ENCODE data around the gene USP17L30.
"Not testable (repeated sequence)": the region's sequence is repeated elsewhere in the genome, so short reads cannot be mapped to it uniquely, and the experiment has no call there.

The USP17L30 gene

GRCh38 chr4:9362829-9363228, at the start of gene USP17L30:
Gene USP17L30, plus strand, starts transcription at chr4:9363129. Its CDS starts 0 bp downstream, at chr4:9363129.
- DNase-seq, result not testable (repeated sequence)

GRCh38 chr4:9324191-9324590, 38.7 kb upstream of the USP17L30 start:
- DNase-seq; in situ Hi-C loops (cut with MboI; ENCODE audit: low pct_unique_long_range_greater_than_20kb, low sequenced_read_pairs): not testable (repeated sequence)

More at GRCh38 chr4:9362829-9363228, at the start of gene USP17L30:
- in situ Hi-C loops (cut with MboI; ENCODE audit: low pct_unique_long_range_greater_than_20kb, low sequenced_read_pairs), result not testable (repeated sequence)

GRCh38 chr4:9324865-9325264, 38.1 kb upstream of the USP17L30 start, which contains the start of gene USP17L24:
Gene USP17L24, plus strand, starts transcription at chr4:9325165. Its CDS starts 0 bp downstream, at chr4:9325165.
- in situ Hi-C loops (cut with MboI; ENCODE audit: low pct_unique_long_range_greater_than_20kb, low sequenced_read_pairs); DNase-seq: not testable (repeated sequence)

- DNase-seq; in situ Hi-C loops (cut with MboI; ENCODE audit: low pct_unique_long_range_greater_than_20kb, low sequenced_read_pairs): not testable (repeated sequence)
Measured at GRCh38 chr4:9329611-9330010, 33.3 kb upstream of the USP17L30 start, which contains the start of gene USP17L25. Gene USP17L25, plus strand, starts transcription at chr4:9329911. Its CDS starts 0 bp downstream, at chr4:9329911.

- DNase-seq; in situ Hi-C loops (cut with MboI; ENCODE audit: low pct_unique_long_range_greater_than_20kb, low sequenced_read_pairs): not testable (repeated sequence)
Measured at GRCh38 chr4:9334358-9334757, 28.6 kb upstream of the USP17L30 start, which contains the start of gene USP17L26. Gene USP17L26, plus strand, starts transcription at chr4:9334658. Its CDS starts 0 bp downstream, at chr4:9334658.

- in situ Hi-C loops (cut with MboI; ENCODE audit: low pct_unique_long_range_greater_than_20kb, low sequenced_read_pairs); DNase-seq: not testable (repeated sequence)
Measured at GRCh38 chr4:9339103-9339502, 23.8 kb upstream of the USP17L30 start, which contains the start of gene USP17L5. Gene USP17L5, plus strand, starts transcription at chr4:9339403. Its CDS starts 0 bp downstream, at chr4:9339403.

GRCh38 chr4:9343848-9344247, 19.1 kb upstream of the USP17L30 start, which contains the start of gene USP17L27:
Gene USP17L27, plus strand, starts transcription at chr4:9344148. Its CDS starts 0 bp downstream, at chr4:9344148.
- DNase-seq; in situ Hi-C loops (cut with MboI; ENCODE audit: low pct_unique_long_range_greater_than_20kb, low sequenced_read_pairs): not testable (repeated sequence)

- in situ Hi-C loops (cut with MboI; ENCODE audit: low pct_unique_long_range_greater_than_20kb, low sequenced_read_pairs); DNase-seq: not testable (repeated sequence)
Measured at GRCh38 chr4:9348593-9348992, 14.3 kb upstream of the USP17L30 start, which contains the start of gene USP17L28. Gene USP17L28, plus strand, starts transcription at chr4:9348893. Its CDS starts 0 bp downstream, at chr4:9348893.

GRCh38 chr4:9350866-9351265, 12.1 kb upstream of the USP17L30 start:
- in situ Hi-C loops (cut with MboI; ENCODE audit: low pct_unique_long_range_greater_than_20kb, low sequenced_read_pairs); DNase-seq: not testable (repeated sequence)

GRCh38 chr4:9353338-9353737, 9.6 kb upstream of the USP17L30 start, which contains the start of gene USP17L29:
Gene USP17L29, plus strand, starts transcription at chr4:9353638. Its CDS starts 0 bp downstream, at chr4:9353638.
- in situ Hi-C loops (cut with MboI; ENCODE audit: low pct_unique_long_range_greater_than_20kb, low sequenced_read_pairs); DNase-seq: not testable (repeated sequence)

- in situ Hi-C loops (cut with MboI; ENCODE audit: low pct_unique_long_range_greater_than_20kb, low sequenced_read_pairs); DNase-seq: not testable (repeated sequence)
Measured at GRCh38 chr4:9379881-9380280, 17.0 kb downstream of the USP17L30 start.

GRCh38 chr4:9381012-9381534, 18.1 kb downstream of the USP17L30 start:
- DNase-seq, result peak; percentile 38
- in situ Hi-C loops (cut with MboI; ENCODE audit: low pct_unique_long_range_greater_than_20kb, low sequenced_read_pairs), result not testable (repeated sequence)

- DNase-seq, result no peak
- in situ Hi-C loops (cut with MboI; ENCODE audit: low pct_unique_long_range_greater_than_20kb, low sequenced_read_pairs), result no loop called here
Measured at GRCh38 chr4:9384126-9384525, 21.2 kb downstream of the USP17L30 start.

- in situ Hi-C loops (cut with MboI; ENCODE audit: low pct_unique_long_range_greater_than_20kb, low sequenced_read_pairs), result not testable (repeated sequence)
- DNase-seq, result peak; percentile 9
Measured at GRCh38 chr4:9389001-9389400, 26.1 kb downstream of the USP17L30 start.

- in situ Hi-C loops (cut with MboI; ENCODE audit: low pct_unique_long_range_greater_than_20kb, low sequenced_read_pairs); DNase-seq: not testable (repeated sequence)
Measured at GRCh38 chr4:9405774-9406173, 42.8 kb downstream of the USP17L30 start.

- DNase-seq; in situ Hi-C loops (cut with MboI; ENCODE audit: low pct_unique_long_range_greater_than_20kb, low sequenced_read_pairs): not testable (repeated sequence)
Measured at GRCh38 chr4:9406491-9406890, 43.6 kb downstream of the USP17L30 start.

- in situ Hi-C loops (cut with MboI; ENCODE audit: low pct_unique_long_range_greater_than_20kb, low sequenced_read_pairs), result no loop called here
- DNase-seq, result no peak
Measured at GRCh38 chr4:9409793-9410192, 46.9 kb downstream of the USP17L30 start.

All from KBM-7 (cell line).